C1 segment of cervical spinal cord (tissue), 14 donors: Measurements from ENCODE around the gene PTPRD.

Experiments used
- DNase-seq, 14 donors: peaks; one replicate each; lab custom pipeline; 2025; lab: John Stamatoyannopoulos, UW

The PTPRD gene

DNA sequence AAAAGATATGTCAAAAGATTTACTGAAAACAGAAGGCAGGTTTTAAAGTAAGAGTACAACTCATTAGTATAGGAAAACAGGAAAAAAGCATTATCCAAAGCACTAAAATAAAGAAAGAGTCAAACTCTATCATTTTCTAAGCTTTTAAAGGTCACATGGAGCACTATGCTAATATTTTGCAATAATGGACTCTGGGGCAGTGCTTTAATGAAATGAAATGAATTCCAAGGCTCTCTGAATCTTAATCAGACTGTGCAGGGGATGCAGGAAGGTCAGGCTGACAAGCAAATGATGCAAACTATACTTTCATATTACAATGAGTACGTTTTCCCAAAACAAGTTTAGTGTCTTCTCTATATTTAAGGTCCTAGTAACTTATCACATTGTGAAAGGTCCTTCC is 1831.3 kb downstream of the PTPRD start:
- no peak for DNase-seq

DNA sequence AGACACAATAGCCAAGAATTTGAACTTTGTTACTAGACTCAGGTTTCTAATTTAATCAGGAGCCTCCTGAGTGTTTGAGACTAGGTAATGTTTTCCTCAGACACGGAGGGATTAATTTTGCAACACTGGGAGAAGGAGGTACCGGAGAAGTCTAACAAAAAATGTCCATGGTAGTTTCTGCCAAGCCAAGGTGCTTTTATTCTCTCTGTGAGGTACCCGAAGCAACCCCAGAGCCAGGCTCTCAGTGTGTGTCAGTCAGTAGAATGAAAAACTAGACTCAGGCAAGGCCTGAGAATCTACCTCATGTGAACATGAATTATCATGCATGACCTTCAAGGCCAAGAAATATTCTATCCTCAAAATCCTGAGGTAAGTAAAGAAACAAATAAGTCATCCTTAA is 1832.4 kb downstream of the PTPRD start:
- peak in 1 of 14 donors; percentile 54 for DNase-seq

GRCh38 chr9:8779478-8779877 is 1833.3 kb downstream of the PTPRD start:
- peak in 2 of 14 donors; percentile 14 to 74 for DNase-seq

DNA sequence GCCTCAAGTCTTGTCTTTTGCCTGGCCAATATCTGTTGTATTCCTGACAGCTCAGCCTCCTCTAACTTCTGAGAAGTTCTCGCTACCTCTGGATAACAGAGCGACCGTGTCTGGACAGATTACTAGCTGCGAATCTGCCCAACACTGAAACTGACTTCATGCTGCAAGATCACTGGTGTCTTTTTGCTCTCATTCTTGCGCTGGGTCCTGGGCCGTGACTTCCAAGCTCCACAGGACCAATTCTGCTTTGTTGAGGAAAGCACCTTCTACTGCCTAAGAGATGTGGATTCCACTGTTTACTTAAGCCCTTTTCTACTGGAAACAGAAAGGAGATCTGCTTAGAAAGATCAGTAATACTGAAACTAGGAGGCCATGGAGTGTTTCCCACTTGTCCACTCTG is 1834.4 kb downstream of the PTPRD start:
- peak in 2 of 14 donors; percentile 24 to 46 for DNase-seq

- no peak for DNase-seq
Observed at GRCh38 chr9:8772302-8772701, 1840.5 kb downstream of the PTPRD start.

GRCh38 chr9:8769153-8769552 is 1843.6 kb downstream of the PTPRD start:
- DNase-seq, result no peak

DNA sequence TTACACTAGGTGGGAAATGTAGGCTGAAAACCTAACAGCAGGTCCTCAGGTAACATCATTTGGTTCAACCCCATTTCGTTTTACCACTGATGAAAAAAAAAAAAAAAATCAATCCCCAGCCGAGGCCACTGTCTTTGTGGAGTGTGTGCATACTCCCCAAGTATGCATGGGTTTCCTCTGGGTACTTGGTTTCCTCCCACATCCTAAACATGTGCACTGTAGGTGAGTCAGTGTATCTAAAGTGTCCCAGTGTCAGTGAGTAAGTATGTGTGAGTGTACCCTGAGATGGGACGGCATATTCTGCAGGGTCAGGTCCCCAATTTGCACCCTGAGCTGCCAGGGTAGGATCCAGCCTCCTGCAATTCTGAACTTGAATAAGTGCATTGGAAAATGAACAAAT is 1846.7 kb downstream of the PTPRD start:
- DNase-seq, result no peak

GRCh38 chr9:8764051-8764450 is 1848.8 kb downstream of the PTPRD start:
- no peak for DNase-seq

DNA sequence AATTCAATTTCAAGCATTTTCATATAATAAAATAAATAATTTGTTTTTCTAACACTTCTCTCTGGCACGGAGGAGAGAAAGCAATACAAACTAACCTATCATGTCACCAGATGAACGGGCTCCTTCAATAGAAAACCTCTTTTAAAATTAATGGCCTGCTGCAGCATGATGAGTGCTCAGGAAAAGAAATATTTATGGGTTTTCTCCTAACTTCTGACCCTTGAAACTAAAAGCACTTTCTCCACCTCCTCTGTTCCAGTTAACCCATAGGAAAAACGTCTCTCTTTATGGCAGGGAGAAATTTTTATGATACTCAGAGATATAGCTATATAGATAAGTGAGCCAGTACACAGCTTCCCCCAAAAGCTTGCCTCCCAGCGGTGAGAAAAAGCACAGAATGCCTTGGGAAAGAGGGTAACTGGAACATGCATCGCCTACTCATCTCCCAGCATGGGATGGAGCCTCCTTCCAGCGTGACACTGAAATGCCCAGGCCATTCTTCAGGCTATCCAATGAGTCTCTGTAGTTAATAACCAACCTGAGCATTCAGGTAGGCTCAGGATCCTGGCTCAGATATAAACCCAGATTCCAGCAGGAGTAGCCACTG is 1850.2 kb downstream of the PTPRD start:
- no peak for DNase-seq

DNA sequence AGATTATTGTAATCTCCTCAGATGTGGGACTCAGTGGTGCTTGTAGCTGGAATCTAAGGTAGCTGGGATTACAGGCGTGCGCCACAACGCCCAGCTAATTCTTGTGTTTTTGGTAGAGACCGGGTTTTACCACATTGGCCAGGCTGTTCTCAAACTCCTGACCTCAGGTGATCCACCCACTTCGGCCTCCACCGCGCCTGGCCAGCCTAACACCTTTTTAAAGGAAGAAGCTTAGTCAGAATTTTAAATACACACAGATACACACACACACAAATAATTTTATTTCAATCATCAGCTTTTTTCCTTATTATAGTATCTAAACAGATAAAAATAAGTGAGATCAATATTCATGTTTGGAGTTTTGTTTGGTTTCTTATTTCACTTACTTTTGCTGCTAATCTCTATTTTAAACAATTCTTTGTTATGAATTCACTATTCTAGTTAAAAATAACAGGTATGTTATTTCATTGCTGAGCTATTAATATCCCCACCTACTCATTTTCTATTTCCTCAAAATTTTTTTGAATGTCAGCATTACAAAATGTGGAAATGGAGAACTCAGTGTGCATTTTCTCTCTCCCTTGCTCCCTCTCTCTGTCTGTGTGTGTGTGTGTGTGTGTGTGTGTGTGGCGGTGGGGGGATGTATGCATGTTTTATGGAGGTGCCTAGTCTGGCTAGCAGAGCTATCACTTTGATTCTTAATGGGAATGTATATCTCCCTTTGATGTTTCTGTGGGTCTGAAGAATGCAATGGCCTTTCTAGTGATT is 1852.6 kb downstream of the PTPRD start:
- no peak for DNase-seq

DNA sequence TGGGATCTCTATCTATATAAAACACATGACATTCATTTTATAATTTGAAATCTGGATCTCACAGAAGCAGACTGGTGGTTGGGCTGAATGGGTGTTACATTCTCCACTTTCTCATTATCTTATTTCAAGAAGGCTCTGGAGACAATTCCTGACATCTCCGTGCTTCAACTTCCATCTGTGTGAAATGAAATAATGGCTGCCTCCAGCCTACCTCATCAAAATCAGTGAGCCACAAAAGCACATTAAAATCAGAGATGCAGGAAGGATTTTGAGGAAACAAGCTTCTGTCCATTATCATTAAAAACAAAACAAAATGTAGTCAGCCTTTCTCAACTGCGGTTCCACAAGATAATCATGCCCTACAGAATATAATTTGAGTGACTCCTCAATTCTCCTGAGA is 1854.9 kb downstream of the PTPRD start:
- DNase-seq, result no peak

GRCh38 chr9:8754751-8755150 is 1858.1 kb downstream of the PTPRD start:
- DNase-seq, result no peak

DNA sequence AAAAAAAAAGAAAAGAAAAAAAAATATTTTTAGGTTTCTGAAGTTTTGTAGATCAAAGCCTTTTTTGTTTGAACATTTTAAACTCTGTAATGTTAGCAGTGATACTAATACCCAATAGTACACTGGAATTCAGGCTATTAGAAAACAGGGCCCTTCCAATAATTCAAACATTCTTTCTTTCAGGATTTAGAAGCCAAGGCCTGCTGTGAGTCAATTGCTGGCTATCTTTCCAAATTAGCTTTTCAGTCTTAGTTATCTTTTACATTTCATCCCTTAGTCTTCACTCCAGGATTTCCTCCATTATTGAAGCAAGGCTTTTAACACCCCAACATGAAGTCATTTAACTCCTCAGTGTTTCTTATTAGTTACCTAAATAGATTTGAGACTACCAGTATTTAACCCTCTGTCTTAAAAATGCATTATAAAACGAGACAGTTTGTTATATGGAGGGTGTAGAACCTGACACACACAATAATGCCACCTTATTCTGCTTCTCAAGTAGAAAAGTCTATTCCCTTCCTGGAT is 1861.3 kb downstream of the PTPRD start:
- no peak for DNase-seq

DNA sequence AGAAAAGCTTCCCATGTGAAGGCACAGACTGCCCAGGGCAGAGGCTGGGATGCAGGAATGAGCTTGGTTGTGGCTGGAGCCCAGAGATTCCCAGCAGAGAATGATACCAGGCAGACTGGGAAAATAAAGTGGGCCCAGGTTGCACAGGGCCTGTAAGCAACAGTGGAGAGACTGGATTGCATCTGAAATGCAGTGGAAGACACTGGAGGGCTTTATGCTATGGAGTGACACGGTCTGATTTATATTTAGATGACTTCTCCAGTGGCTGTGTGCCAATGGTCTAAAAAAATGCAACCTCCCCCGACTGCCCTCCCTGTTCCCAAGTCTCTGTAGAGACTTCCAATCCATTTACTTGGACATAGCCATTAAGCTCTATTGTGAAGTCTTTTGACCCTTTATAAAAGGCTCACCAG is 1862.2 kb downstream of the PTPRD start:
- DNase-seq, result peak in 3 of 14 donors; percentile 13 to 24 (median 20)

DNA sequence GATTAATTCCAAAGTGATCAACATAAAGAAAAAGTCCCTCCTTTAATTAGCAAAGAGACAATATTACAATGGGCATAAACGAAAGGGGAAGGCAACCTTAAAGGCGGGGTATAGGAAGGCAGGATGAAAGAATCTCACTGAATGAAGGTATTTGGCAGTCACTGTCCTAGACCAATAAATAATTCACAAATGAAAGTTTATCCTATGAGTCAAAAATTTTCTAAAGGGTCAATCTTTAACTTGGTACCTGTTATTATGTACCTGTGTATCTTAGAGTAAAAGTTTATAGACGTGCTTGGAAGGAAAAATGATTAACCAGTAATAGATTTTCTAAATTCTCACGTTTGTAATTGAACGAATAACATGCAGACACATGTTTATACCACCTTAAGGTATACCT is 1867.5 kb downstream of the PTPRD start:
- no peak for DNase-seq

- DNase-seq, result no peak
Observed at GRCh38 chr9:8738945-8739344, 1873.9 kb downstream of the PTPRD start.

- peak in 1 of 14 donors; percentile 84 for DNase-seq
Observed at GRCh38 chr9:8736805-8737204, 1876.0 kb downstream of the PTPRD start.

DNA sequence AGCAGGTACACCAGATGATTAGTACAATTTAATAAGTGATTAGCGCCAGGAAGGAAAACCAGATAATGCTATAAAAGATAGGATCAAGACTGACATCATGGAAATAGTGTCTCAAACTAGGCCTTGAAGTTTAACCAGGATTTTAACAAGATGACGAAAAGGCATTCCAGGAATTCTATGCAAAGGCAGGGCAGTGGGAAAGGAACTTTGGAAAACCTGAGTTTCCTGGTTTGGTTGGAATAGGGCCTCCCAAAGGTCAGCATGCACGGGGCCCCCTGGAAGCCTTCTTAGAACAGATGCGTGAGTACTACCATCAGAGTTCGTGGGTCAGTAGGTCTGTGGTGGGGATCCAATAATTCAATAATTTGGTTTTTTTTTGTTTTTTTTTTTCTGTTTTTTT is 1878.0 kb downstream of the PTPRD start:
- no peak for DNase-seq

DNA sequence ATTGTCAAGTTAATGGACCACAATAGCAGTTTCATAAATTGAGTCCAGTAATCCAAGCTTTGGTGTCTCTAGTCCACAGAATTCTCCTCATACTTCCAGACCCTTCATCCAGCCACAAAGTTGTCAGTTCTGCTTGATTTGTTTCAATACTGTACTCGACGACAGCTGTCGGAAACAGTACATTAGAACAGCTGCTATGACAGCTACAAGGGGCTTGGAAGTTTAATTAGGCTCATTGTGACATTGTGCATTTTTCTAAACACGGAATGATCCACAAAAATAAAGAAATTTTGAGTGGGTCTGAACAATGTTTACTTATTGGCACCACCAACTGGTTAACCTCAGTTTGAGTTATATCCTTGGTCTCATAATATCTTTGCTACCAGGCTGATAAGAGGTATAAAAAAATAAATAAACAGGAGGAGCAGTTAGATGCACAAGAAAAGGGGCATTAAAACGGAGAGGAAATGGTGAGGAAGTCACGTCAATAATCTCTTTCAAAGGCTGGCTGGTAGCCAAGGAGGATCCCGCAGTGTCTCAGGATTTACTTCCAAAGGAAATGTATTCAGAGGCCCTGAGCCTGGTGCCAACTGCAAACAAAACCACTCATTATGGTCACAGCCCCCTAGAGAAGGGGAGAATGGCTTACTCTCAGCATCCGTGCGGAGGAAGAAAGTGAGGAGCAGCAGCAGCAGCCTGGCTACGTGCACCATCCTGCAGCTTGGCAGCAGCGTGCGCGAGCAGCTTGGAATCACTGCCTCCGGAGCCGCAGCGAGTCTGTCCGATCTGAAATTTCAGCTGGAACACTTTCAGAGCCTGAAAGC is 1879.5 kb downstream of the PTPRD start:
- DNase-seq, result peak in 10 of 14 donors; percentile 8 to 87 (median 30)

DNA sequence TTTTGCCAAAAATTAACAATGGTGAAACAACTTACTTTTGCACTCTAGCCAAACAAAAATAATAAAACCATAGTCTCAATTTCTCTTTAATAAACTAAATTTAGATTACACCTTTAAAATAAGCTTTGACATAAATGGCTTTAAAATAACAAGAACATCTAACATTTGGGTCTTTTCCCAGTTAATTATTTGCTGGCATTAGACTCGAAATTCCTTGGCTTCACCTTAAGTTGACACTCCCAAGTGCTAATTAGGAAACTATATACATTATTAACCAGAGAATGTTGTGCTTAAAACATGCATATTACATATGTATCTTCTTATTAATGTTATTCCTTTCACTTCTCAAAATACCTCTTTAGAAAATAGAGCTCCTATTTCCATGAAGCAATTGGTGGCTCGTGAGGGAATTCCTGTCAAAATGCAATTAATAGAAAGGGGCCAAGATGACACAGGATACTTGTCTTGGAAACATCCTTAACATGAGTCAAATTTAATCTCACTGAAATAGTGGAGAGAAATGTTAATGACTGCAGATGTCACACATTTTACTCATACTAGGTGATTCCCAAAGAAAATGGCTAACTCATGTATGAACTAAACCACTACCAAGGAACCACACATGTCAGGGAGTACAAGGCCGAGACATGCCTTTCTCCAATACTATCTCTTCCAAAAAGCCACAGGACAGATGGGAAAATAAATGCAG is 1880.3 kb downstream of the PTPRD start:
- peak in 1 of 14 donors; percentile 49 for DNase-seq

DNA sequence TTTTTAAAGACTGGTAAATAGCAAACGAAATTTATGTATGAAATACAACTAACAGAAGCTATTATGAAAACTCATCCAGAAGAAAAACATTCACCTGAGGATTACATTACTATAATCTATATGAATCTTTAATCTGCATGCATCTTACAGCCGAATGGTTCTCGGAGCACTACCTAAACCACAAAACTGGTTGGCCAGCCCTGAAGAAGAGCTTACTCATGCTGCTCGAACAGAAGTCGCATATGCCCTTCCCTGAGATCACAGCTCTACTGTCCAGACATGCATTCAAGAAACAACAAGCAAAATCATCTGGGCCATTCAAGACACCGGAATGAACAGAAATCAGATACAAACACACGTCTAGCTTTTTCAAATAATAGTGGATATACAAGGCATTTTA is 1882.2 kb downstream of the PTPRD start:
- DNase-seq, result peak in 1 of 14 donors; percentile 53

- DNase-seq, result no peak
Observed at GRCh38 chr9:8728910-8729309, 1883.9 kb downstream of the PTPRD start.
